GM12892 (cell line): ENCODE measurements around the gene GBX1.

ENCODE experiments used
- DNase-seq: peaks from one replicate; pipeline ENCODE4 v3.0.0; 2011; ENCODE audit not compliant: insufficient read length
- FAIRE-seq: peaks from 2 replicates; lab custom pipeline; 2011; peaks lifted over from hg19 to GRCh38; lab: Jason Lieb, UNC
- POLR2A ChIP-seq: IDR thresholded peaks from 2 replicates; pipeline ENCODE4 v1.6.1; 2011; ENCODE audit warnings: low read depth, low read length, control low read depth
- POLR2AphosphoS5 ChIP-seq: IDR thresholded peaks from 2 replicates; pipeline ENCODE4 v1.6.1; 2011; ENCODE audit warnings: low read depth, low read length, control low read depth
- TAF1 ChIP-seq: IDR thresholded peaks from 2 replicates; pipeline ENCODE4 v1.6.1; 2011; ENCODE audit warnings: low read depth, mild to moderate bottlenecking, control low read depth, low read length, borderline replicate concordance

GBX1 gene

GRCh38 chr7:151122276-151122675, 45.2 kb downstream of the GBX1 start:
- TF ChIP-seq POLR2AphosphoS5 (no peak), POLR2A (no peak)
- no peak for DNase-seq
- no peak for FAIRE-seq

GRCh38 chr7:151121380-151122170, 45.9 kb downstream of the GBX1 start:
- no peak for FAIRE-seq
- no peak for TF ChIP-seq TAF1
- TF ChIP-seq POLR2AphosphoS5: no peak
- no peak for TF ChIP-seq POLR2A
- DNase-seq: no peak

DNA sequence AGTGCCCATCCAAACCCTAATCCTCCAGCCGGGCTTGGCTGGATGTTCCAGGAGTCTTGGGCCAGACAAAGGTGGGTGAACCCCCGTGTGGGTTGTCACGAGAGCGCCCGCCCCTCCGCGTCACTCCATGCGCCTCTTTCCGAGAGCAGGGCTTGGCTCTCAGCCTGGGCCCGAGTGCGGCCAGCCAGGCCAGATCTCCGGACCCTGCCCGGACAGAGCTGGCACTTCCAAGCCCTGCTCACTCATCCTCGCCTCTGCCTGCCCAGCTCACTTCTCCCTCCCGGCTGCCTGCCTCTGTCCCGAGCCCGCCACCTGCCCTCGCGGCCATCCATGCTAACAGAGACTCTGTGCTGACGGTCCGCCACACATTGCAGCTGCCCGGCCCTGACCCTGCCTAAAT, 46.6 kb downstream of the GBX1 start:
- TF ChIP-seq TAF1 (no peak), POLR2A (no peak), POLR2AphosphoS5 (no peak)
- DNase-seq (no peak), FAIRE-seq (no peak)

- DNase-seq (no peak), FAIRE-seq (no peak)
- TF ChIP-seq TAF1 (no peak), POLR2A (no peak), POLR2AphosphoS5 (no peak)
These were observed 47.6 kb downstream of the GBX1 start for GRCh38 chr7:151119902-151120301.

DNA sequence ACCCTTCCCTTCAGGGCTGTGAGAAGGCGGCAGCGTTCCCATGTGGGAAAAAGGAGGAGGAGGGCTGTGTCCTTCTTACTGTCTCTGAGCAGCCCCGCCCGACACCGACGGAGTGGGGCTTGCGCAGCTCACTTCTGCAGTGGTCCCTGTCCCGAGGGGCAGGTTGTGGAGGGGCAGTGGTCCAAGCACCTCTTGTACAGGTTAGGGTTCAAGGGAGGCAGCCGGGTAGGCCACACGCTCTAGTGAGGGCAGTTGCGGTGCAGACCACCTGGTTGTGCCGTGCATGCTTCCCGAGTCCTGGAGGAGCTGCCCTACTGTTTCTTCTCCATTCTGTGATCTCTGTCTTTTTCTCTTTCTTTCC, 48.5 kb downstream of the GBX1 start:
- TF ChIP-seq POLR2A (no peak), TAF1 (no peak), POLR2AphosphoS5 (no peak)
- no peak for FAIRE-seq
- DNase-seq: no peak

DNA sequence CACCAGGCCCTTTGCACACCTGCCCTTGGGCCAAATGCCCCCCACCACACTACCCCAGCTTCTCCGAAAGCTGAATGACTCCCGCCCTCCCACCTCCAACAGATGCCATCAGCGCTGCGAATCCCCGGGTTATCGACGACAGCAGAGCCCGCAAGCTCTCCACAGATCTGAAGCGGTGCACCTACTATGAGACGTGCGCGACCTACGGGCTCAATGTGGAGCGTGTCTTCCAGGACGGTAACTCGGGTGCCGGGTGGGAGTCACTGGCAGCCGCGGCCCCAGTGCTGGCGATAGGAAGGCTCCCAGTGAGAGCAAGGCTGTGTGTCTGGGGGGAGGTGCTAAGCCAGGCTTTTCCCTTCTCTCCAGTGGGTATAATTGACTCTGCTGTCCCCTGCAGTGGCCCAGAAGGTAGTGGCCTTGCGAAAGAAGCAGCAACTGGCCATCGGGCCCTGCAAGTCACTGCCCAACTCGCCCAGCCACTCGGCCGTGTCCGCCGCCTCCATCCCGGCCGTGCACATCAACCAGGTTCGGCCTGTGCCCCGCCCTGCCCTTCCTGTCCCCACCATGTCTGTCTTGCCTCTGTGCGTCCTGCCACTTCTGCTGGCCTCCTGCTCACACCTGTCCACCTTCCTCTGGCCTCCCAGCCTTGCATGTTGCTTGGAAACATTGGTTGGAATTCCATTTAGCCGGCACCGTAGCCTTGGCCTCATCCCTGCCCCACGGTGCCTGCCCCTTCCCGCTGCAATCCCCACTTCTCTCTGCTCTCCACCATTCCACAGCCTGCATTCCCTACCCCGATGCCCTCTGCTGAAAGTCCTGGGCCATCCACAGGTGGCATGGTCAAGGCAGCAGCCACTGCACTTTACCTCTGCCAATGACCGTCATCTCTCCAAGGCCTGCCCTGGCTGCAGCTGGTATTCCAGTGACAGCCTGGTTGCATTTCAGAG, 49.1 kb downstream of the GBX1 start:
- FAIRE-seq: no peak
- no peak for TF ChIP-seq TAF1
- no peak for TF ChIP-seq POLR2A
- no peak for TF ChIP-seq POLR2AphosphoS5
- DNase-seq: no peak

- no peak for DNase-seq
- FAIRE-seq: no peak
- TF ChIP-seq POLR2A (no peak), POLR2AphosphoS5 (no peak), TAF1 (no peak)
These were observed 49.9 kb downstream of the GBX1 start for GRCh38 chr7:151117565-151117964.

DNA sequence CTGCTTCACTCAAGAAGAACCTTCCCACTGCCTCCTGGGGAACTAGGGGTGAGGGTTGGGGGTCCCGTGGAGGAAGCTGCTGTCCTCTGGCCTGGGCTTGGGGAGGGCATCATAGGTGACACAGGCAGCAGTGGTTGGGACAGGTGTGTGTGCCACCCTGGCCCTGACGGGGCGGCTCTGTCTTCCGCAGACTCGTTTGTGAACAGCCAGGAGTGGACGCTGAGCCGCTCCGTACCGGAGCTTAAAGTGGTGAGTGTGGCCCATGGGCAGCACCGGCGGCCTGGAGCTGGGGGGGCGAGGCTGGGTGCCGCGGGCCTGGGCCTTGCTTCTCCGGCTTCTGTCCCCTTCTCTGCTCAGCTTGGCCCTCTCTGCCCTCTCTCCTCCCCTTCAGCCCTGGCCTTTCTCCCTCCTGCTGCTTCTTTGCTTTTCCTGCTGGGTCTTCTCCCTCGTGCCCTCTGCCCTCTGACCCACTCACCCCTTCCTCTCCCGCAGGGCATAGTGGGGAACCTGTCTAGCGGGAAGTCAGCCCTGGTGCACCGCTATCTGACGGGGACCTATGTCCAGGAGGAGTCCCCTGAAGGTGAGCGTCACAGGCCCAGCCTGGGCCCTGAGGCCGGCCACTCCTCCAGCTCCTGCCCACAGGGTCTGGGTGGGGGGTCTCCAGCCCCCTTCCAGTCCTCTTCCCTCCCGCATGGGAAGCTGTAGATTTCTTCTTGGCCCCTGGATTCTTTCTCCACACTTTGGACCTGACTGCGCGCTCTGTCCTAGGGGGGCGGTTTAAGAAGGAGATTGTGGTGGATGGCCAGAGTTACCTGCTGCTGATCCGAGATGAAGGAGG, 50.7 kb downstream of the GBX1 start:
- no peak for FAIRE-seq
- TF ChIP-seq POLR2A (no peak), TAF1 (no peak), POLR2AphosphoS5 (no peak)
- no peak for DNase-seq

DNA sequence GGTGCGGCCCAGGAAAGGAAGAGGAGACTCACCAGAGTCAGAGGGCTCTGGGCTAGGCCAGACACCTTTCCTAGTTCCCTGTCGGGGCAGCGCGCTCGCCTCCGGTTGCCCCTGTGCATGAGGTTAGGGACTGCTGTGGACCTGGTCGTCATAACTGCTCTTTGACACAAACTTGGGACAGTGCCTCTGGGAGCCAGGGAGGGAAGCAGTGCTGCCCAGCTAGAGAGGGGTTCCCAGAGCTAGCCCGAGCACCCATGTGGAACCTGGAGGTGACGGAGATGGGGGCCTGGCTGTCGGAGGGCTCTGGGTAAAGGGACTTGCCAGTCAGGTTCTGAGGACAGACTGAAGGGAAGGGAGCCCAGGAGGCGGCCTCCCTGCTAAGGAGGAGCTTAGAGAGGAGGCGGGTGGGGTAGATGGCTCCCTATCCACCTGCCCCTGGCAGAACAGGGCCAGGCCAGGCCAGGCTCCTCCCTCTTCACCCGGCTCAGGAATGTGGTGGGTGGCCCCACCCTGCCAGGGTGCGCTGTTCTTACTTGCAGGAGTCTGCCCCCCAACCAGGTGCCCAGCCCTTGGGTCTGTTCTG, 51.6 kb downstream of the GBX1 start:
- DNase-seq: no peak
- FAIRE-seq: no peak
- TF ChIP-seq POLR2A: no peak
- no peak for TF ChIP-seq TAF1
- TF ChIP-seq POLR2AphosphoS5: no peak

DNA sequence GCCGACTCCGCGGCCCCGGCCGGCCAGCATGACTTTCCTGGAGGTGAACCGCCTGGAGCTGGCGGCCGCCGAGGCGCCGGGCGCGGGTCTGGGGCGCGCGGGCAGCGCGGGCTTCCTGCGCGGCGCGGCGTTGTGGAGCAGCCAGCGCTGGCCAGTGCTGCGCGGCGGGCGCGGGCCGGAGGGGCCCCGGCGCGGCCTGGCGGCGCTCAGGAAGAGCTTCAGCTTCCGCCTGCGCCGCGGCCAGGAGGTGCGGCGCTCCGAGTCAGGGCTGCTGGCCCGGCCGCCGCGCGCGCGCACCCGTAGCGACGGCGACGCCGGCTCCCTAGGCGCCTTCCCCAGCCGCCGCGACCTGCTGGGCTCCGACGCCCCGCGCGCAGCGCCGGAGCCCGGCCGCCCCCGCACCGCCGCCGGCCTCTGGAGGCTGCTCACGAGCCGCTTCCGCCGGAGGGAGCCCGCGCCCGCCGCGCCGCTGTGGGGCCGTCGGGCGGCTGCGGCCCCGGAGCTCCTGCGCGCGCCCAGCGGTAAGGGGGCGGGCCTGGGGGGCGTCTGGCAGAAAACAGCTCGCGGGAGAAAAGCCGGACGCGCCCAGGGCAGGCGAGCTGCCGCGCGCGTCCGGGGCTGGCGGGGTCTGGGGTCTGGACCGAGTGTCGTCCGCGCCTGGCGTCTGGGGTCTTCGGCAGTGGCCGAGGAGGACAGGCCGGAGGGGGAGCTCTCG, 52.2 kb downstream of the GBX1 start:
- peak; percentile 60 for DNase-seq
- no peak for FAIRE-seq
- no peak for TF ChIP-seq POLR2A
- no peak for TF ChIP-seq POLR2AphosphoS5
